NCI-H2107 (cell line): ENCODE results near the gene WSB2.
A peak's percentile ranks its signal among the peaks of the same experiment; 100 is the strongest.

Source experiments
- DNase-seq: peaks from one replicate; lab custom pipeline; 2025; lab: John Stamatoyannopoulos, UW

WSB2 gene

DNA sequence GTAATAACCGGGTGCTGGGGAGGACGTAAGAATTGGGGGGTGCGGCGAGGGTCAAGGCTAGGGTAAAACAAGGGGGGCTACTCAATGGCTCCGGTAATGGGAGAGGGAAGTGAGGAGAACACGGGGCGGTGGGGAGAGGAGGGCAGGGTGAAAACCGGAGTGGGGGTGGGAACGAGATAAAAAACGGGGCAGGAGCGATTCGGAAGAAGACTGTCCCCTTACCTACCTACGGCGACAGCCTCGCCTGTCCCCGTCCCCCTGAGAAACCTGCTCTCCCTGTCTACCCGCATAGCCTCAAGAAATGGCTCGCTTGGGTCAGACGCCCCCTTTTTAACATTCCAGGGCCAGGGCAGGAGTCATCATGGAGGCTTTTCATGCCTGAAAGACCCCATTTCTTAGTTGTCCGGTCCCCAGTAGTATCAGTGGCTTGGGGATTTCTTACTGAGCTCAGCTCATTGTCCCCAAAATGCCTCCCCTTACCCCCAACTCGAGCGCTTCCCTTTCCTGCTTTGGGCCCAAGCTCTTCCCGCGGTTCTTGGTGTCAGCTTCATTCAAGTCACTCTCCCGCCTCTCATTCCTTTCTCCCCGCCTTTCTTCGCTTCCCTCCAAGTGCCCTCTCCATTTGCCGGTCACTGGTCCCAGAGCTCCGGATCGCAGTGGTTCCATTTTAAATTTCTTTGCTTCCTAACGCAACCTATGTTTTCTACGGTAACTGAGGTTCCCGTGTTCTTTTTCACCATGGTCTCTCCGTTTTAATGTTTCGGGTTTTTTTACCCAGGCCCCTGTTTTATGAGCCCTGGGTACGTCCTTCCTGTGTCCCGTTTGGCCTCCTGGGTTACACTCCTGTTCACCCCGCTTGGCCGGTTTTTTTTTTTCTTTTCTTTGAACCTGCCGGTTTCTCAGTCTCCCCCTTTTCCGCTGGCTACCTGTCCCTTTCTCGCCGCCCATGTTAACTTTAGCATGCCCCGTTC lies 1.2 kb upstream of the WSB2 start:
- peak; percentile 30 for DNase-seq

DNA sequence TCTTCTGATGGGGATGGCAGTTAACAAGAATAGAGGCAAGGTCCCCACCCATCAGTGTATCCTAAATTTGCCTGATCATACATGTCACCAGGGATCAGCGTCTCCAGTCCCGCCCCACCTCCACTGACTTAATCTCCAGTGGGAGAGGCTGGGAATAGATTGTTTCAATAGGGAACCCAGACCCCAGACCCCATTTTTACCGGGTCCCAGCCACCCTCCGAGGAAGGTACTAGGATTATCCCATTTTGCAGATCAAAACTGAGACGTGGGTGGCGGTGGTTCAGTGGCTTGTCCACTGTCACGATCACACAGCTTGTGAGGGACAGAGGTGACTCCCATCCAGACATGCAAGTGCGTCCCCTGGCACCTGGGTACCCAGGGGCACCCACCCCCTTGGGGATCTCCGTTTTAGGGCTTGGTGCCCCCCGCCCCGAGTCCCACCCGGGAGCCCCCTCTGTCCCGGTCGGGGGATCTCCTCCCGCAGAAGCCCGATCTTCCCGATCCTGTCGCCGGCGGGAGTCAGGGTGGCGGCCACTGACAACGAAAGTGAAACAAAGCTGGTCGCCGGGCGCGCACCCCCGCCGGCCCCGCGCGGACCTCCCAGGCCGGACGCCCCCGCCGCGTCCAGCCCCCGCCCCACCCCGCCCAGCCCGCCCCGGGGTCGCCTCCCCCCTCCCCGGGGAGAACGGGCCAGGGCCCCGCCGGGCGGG lies 523 bp downstream of the WSB2 start:
- no peak for DNase-seq

- DNase-seq: no peak
These were observed 1.4 kb downstream of the WSB2 start for GRCh38 chr12:118059341-118060191.

GRCh38 chr12:118058881-118059280 lies 2.1 kb downstream of the WSB2 start:
- no peak for DNase-seq

GRCh38 chr12:118058227-118058626 lies 2.8 kb downstream of the WSB2 start:
- no peak for DNase-seq

GRCh38 chr12:118055865-118056773 lies 4.9 kb downstream of the WSB2 start:
- no peak for DNase-seq

DNA sequence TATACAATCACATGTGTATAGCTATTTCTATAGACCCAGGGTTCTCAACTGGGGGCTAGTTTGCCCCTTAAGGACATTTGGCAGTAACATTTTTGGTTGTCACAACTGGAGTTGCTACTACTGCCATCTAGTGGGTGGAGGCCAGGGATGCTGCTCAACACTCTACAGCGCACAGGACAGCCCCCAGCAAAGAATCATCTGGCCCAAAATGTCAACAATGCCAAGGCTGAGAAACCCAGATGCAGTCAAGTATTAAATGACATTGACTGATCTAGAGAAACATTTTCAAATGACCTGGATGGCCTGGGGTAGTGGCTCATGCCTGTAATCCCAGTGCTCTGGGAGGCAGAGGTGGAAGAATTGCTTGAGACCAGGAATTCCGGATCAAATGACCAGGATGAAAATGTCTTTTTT lies 5.8 kb downstream of the WSB2 start:
- peak; percentile 24 for DNase-seq

- no peak for DNase-seq
These were observed 7.7 kb downstream of the WSB2 start for GRCh38 chr12:118053071-118053985.

- DNase-seq: no peak
These were observed 8.5 kb downstream of the WSB2 start for GRCh38 chr12:118052324-118053070.

DNA sequence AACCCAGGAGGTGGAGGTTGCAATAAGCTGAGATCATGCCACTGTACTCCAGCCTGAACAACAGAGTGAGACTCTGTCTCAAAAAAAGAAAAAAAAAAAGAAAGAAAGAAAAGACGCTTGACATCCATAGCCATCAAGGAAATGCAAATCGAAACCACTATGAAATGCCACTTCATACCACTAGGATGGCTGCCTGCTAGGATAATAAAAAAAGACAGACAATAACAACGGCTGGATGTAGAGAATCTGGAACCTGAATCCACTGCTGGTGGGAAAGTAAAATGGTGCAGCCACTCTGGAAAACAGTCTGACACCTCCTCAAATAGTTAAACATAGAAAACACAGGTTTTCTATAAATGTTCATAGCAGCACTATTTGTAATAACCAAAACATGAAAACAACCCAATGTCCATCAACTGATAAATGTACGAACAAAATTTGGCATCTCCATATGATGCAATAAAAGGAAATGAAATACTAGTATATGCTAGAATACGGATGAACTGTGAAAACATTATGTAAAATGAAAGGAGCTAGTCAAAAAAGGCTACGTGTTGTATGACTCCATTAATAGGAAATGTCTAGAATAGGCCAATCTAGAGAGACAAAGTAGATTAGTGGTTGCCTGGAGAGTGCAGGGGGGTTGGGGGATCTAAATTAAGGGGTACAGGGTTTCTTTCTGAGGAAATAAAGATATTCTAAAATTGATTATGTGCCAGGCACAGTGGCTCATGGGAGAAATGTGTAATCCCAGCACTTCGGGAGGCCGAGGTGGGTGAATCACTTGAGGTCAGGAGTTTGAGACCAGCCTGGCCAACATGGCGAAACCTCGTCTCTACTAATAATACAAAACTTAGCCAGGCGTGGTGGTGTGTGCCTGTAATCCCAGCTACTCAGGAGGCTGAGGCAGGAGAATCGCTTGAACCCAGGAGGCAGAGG lies 9.7 kb downstream of the WSB2 start:
- no peak for DNase-seq

DNA sequence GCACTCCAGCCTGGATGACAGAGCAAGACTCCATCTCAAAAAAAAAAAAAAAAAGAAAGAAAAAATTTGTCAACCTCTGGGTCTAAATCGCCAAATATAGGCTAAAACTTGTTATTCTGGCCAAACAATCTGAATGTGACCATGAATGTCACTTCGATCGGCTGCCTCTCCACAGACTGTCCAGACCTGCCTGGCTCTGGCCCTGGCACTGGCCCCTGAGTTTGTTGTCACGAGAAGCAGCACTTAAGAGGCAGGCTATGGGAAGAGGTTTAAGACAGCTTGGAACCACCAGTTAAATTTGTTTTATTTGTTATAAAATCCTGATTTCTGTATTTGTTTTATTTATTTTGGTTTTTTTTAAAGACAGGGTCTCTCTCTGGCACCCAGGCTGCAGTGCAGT lies 14.5 kb downstream of the WSB2 start:
- no peak for DNase-seq

DNA sequence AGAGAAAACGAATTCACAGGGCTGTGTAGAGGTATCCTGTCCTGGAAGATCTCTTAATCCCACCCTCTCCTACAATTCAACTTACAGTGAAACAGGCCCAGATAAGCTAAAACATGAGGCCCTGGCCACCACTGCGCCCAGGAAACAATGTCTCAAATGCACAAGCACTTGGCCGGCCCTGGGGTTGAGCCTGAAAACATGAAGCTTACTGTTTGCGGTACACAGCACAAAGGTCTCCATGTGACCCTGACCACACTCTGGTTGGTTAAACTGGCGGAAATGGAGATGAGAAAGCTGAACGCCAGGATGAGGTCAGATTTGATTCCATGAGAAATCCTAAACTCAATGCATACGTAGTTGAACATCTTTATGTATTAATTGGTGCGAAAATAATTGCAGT lies 16.4 kb downstream of the WSB2 start:
- no peak for DNase-seq

GRCh38 chr12:118044075-118044474 lies 16.9 kb downstream of the WSB2 start:
- DNase-seq: no peak

GRCh38 chr12:118042091-118042490 lies 18.9 kb downstream of the WSB2 start:
- no peak for DNase-seq

DNA sequence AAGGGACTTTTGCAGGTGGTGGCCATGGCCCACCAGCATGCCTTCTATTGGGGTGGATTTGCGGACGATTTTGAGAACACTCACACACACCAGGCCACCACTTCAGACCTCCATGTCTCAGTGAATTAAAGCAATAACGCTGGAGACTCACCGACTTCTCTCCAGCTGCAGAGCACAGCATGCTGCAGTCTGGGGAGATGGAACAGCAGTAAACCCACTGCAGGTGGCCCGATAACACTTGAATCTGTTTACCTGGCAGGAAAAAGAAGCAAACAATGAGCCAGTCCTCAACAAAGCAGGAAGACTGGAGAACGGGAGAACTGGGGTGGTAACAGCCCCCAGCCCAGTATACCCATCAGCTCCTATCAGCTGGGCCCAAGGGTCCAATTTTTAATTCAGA lies 22.8 kb downstream of the WSB2 start:
- DNase-seq: peak; percentile 71

- no peak for DNase-seq
These were observed 24.1 kb downstream of the WSB2 start for GRCh38 chr12:118036672-118037411.
